Vagina (tissue), 2 donors: ENCODE results near the gene CLPTM1.

Source experiments
- CTCF ChIP-seq, 3 experiments: fragments of 450-650 bp in 2 of 3; fragments of 200-600 bp in 1 of 3; sonication (generic) in 1 of 3; IDR thresholded peaks; one replicate each; pipeline ENCODE4 v1.5.1; 2017 to 2019; ENCODE audit warnings: antibody characterized with exemption in 3 of 3, mild to moderate bottlenecking in 2 of 3, moderate library complexity in 2 of 3
- POLR2A ChIP-seq, 2 donors: fragments of 450-650 bp; IDR thresholded peaks; one replicate each; pipeline ENCODE4 v1.6.1; 2017; ENCODE audit warnings: antibody characterized with exemption in 2 of 2, mild to moderate bottlenecking in 2 of 2, moderate library complexity in 2 of 2
- POLR2AphosphoS5 ChIP-seq, 2 donors: sonication (generic); formaldehyde crosslinking; IDR thresholded peaks; one replicate each; pipeline ENCODE4 v1.9.0; 2017; ENCODE audit warnings: antibody characterized with exemption in 2 of 2, mild to moderate bottlenecking in 2 of 2, low read depth in 1 of 2; ENCODE audit not compliant: insufficient read depth in 1 of 2

GRCh38 chr19:45023048-45023447 is 67.9 kb downstream of the CLPTM1 start:
- TF ChIP-seq CTCF (IDR thresholded peaks at IDR 0.05): no peak
- TF ChIP-seq POLR2AphosphoS5 (IDR thresholded peaks at IDR 0.05; ENCODE audit: insufficient read depth in 1 of 2, low read depth in 1 of 2): no peak
- no peak for TF ChIP-seq POLR2A (IDR thresholded peaks at IDR 0.05)
